ENCODE measurements around the gene TPSG1.

DNA sequence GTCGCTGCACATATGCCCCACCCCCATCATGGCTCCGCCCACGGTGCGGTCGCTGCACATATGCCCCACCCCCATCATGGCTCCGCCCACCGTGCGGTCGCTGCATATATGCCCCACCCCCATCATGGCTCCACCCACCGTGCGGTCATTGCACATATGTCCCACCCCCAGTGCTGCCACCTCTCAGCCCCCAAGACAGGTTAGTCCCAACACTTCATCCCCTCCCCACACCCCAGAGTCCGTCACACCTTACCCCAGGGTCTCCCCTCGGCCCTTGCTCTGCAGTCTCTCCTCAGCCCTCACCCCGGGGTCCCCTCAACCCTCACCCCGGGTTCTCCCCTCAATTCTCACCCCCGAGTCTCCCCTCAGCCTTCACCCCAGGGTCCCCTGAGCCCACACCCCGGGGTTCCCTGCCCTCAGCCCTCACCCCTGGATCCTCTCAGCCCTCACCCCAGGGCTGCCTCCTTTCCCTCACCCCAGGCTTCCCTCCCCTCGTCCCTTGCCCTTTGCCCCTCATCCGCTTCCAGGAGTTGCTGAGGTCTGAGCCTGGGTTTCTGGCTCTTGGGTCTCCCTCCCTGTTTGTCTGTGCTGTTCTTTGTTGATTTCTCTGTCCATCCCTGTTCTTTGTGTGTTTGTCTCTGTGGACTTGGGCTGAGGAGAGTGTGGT lies 25.6 kb downstream of the TPSG1 start:
- TF ChIP-seq POLR2A (IDR thresholded peaks at IDR 0.05; ENCODE audit: low read depth, low read length) (no peak), SPI1 (IDR thresholded peaks at IDR 0.05; ENCODE audit: low read depth, low read length) (no peak)

Measured in GM12891 (cell line).